H1 (cell line): Measurements from ENCODE around the gene BTBD10. TPM values are rescaled to one million over a fixed set of nuclear protein-coding genes. Genes with fewer than 3 reads are reported as not detected.

Source experiments
- CTCF ChIA-PET: fragments of 300-600 bp; sonication (Branson Sonifier 250); formaldehyde crosslinking; loops from one replicate; lab custom pipeline; 2021; ENCODE audit not compliant: partially characterized antibody; lab: Charles Lee
- POLR2A ChIA-PET: fragments of 300-600 bp; sonication (Branson Sonifier 250); formaldehyde crosslinking; loops from one replicate; lab custom pipeline; 2021; ENCODE audit warnings: inconsistent platforms; ENCODE audit not compliant: partially characterized antibody; lab: Charles Lee
- DNase-seq, 2 experiments: peaks; one replicate each; pipeline versions ENCODE4 v3.0.0 to v3.0.0-alpha.2; 2010 to 2022; ENCODE audit warnings: low spot score in 2 of 2, low read depth in 1 of 2, mixed read lengths in 1 of 2
- FAIRE-seq: peaks from 2 replicates; lab custom pipeline; 2011; peaks lifted over from hg19 to GRCh38; lab: Jason Lieb, UNC
- H2AFZ ChIP-seq: 2 replicates; pipeline ENCODE4 v1.8.1; 2012; ENCODE audit warnings: low read length, inconsistent platforms
- H2AK5ac ChIP-seq: 2 replicates; pipeline ENCODE4 v1.6.1; 2013; ENCODE audit warnings: low read depth, low read length
- H2BK120ac ChIP-seq: replicated peaks from 2 replicates; pipeline ENCODE3; 2013; ENCODE audit warnings: low read depth, low read length, inconsistent platforms
- H2BK12ac ChIP-seq: 2 replicates; pipeline ENCODE4 v1.6.1; 2013; ENCODE audit warnings: low read depth, low read length
- H2BK15ac ChIP-seq: 2 replicates; pipeline ENCODE4 v1.6.1; 2013; ENCODE audit warnings: low read length
- H2BK20ac ChIP-seq: 2 replicates; pipeline ENCODE4 v1.6.1; 2013; ENCODE audit warnings: low read length
- H2BK5ac ChIP-seq: 2 replicates; pipeline ENCODE4 v1.6.1; 2013; ENCODE audit warnings: low read depth, low read length
- H3K14ac ChIP-seq: 2 replicates; pipeline ENCODE4 v1.6.1; 2013; ENCODE audit warnings: inconsistent platforms; ENCODE audit not compliant: insufficient read length
- H3K18ac ChIP-seq: 2 replicates; pipeline ENCODE4 v1.6.1; 2013; ENCODE audit warnings: low read length; ENCODE audit errors: extremely low read depth
- H3K23ac ChIP-seq: 2 replicates; pipeline ENCODE4 v1.6.1; 2013; ENCODE audit warnings: inconsistent platforms; ENCODE audit not compliant: insufficient read length
- H3K23me2 ChIP-seq: 2 replicates; pipeline ENCODE4 v1.6.1; 2013; ENCODE audit warnings: low read depth, low read length
- H3K27ac ChIP-seq: 2 replicates; pipeline ENCODE4 v1.6.1; 2011; ENCODE audit warnings: low read depth, low read length, inconsistent platforms
- H3K27me3 ChIP-seq, 4 experiments: replicated peaks in 1 of 4; 1 replicate in 1 of 4; 2 replicates in 3 of 4; pipeline versions ENCODE4 v1.6.1 to v1.8.1; 2011 to 2013; ENCODE audit warnings: low read length in 3 of 4, mild to moderate bottlenecking in 3 of 4, inconsistent platforms in 2 of 4, mixed read lengths in 2 of 4, moderate library complexity in 1 of 4; ENCODE audit not compliant: control insufficient read depth in 3 of 4, insufficient read depth in 3 of 4; ENCODE audit errors: extremely low read depth in 1 of 4
- H3K36me3 ChIP-seq, 4 experiments: 2 replicates each; pipeline versions ENCODE4 v1.6.1 to v1.8.1; 2011 to 2013; ENCODE audit warnings: mild to moderate bottlenecking in 4 of 4, low read length in 3 of 4, moderate library complexity in 2 of 4, control low read depth in 1 of 4, inconsistent platforms in 1 of 4; ENCODE audit not compliant: insufficient read depth in 4 of 4, control insufficient read depth in 2 of 4
- H3K4ac ChIP-seq: replicated peaks from 2 replicates; pipeline ENCODE3; 2013; ENCODE audit warnings: low read length, low read depth, mixed read lengths, inconsistent platforms; ENCODE audit not compliant: insufficient read length
- H3K4me1 ChIP-seq, 4 experiments: replicated peaks in 1 of 4; 1 replicate in 1 of 4; 2 replicates in 3 of 4; pipeline versions ENCODE4 v1.6.1 to v1.8.1; 2011 to 2013; ENCODE audit warnings: low read length in 3 of 4, inconsistent platforms in 2 of 4, mixed read lengths in 1 of 4; ENCODE audit not compliant: insufficient read depth in 4 of 4, control insufficient read depth in 3 of 4
- H3K4me2 ChIP-seq, 2 experiments: 2 replicates each; pipeline versions ENCODE4 v1.6.1 to v1.8.1; 2011 to 2013; ENCODE audit warnings: low read depth in 2 of 2, low read length in 2 of 2, control low read depth in 1 of 2, inconsistent platforms in 1 of 2, mild to moderate bottlenecking in 1 of 2; ENCODE audit not compliant: insufficient read depth in 1 of 2
- H3K4me3 ChIP-seq, 4 experiments: fragments of 200-600, 300-600 bp in 1 of 4; sonication (generic), shearing (Covaris generic), sonication (Bioruptor Twin) in 1 of 4; 2 replicates each; pipeline versions ENCODE4 v1.5.1 to v1.8.1; 2011 to 2016; ENCODE audit warnings: low read length in 4 of 4, low read depth in 3 of 4, control low read depth in 2 of 4, inconsistent platforms in 2 of 4, mild to moderate bottlenecking in 2 of 4, mixed read lengths in 1 of 4, moderate library complexity in 1 of 4; ENCODE audit not compliant: insufficient read depth in 2 of 4; ENCODE audit errors: extremely low read depth in 1 of 4
- H3K56ac ChIP-seq: replicated peaks from 2 replicates; pipeline ENCODE3; 2013; ENCODE audit warnings: low read depth, mild to moderate bottlenecking, mixed read lengths, low read length, inconsistent platforms; ENCODE audit not compliant: insufficient read length
- H3K79me1 ChIP-seq: 2 replicates; pipeline ENCODE4 v1.6.1; 2013; ENCODE audit warnings: low read depth, low read length, control low read depth
- H3K79me2 ChIP-seq, 2 experiments: 2 replicates each; pipeline versions ENCODE4 v1.6.1 to v1.8.1; 2012 to 2013; ENCODE audit warnings: low read length in 2 of 2, mild to moderate bottlenecking in 2 of 2, inconsistent platforms in 1 of 2; ENCODE audit not compliant: insufficient read depth in 2 of 2, control insufficient read depth in 1 of 2
- H3K9ac ChIP-seq, 4 experiments: replicated peaks in 1 of 4; 1 replicate in 1 of 4; 2 replicates in 3 of 4; pipeline versions ENCODE4 v1.6.1 to v1.8.1; 2011 to 2013; ENCODE audit warnings: low read depth in 3 of 4, low read length in 3 of 4, control low read depth in 2 of 4, mild to moderate bottlenecking in 2 of 4, moderate library complexity in 2 of 4, inconsistent platforms in 1 of 4; ENCODE audit errors: extremely low read depth in 1 of 4
- H3K9me3 ChIP-seq, 2 experiments: 2 replicates each; pipeline versions ENCODE4 v1.6.1 to v1.8.1; 2012 to 2013; ENCODE audit warnings: mild to moderate bottlenecking in 2 of 2, moderate library complexity in 2 of 2, control low read depth in 1 of 2, inconsistent platforms in 1 of 2, low read depth in 1 of 2, low read length in 1 of 2, mixed read lengths in 1 of 2; ENCODE audit not compliant: insufficient read depth in 2 of 2
- H4K20me1 ChIP-seq, 2 experiments: replicated peaks in 1 of 2; 2 replicates each; pipeline versions ENCODE3 to v1.8.1; 2011 to 2013; ENCODE audit warnings: inconsistent platforms in 2 of 2, low read length in 2 of 2, mild to moderate bottlenecking in 1 of 2; ENCODE audit not compliant: insufficient read depth in 2 of 2, control insufficient read depth in 1 of 2
- H4K5ac ChIP-seq: 2 replicates; pipeline ENCODE4 v1.6.1; 2013; ENCODE audit warnings: low read length, low read depth, mixed read lengths, inconsistent platforms; ENCODE audit not compliant: insufficient read length
- H4K8ac ChIP-seq: 2 replicates; pipeline ENCODE4 v1.8.0; 2013; ENCODE audit warnings: mild to moderate bottlenecking, moderate library complexity, low read length, inconsistent platforms; ENCODE audit not compliant: insufficient read depth; ENCODE audit errors: extremely low read depth
- H4K91ac ChIP-seq: replicated peaks from 2 replicates; pipeline ENCODE3; 2013; ENCODE audit warnings: low read length, mixed read lengths, inconsistent platforms; ENCODE audit not compliant: insufficient read length
- BACH1 ChIP-seq: IDR thresholded peaks from 2 replicates; pipeline ENCODE4 v1.6.1; 2012; ENCODE audit warnings: low read length, improper control_type of control experiment
- CBX5 ChIP-seq: fragments of 300-800, 300-1000 bp; sonication (generic); IDR thresholded peaks from 2 replicates; pipeline ENCODE4 v1.7.1; 2016; ENCODE audit warnings: antibody characterized with exemption, low read length, low read depth
- CHD1 ChIP-seq: IDR thresholded peaks from 2 replicates; pipeline ENCODE4 v1.6.1; 2012; ENCODE audit warnings: low read depth, low read length, improper control_type of control experiment
- HDAC2 ChIP-seq, 2 experiments: fragments of 300-600 bp in 1 of 2; sonication (generic) in 1 of 2; IDR thresholded peaks; 2 replicates each; pipeline ENCODE4 v1.6.1; 2011 to 2012; ENCODE audit warnings: low read depth in 2 of 2, low read length in 2 of 2, mild to moderate bottlenecking in 2 of 2, moderate library complexity in 2 of 2, borderline replicate concordance in 1 of 2, inconsistent platforms in 1 of 2
- NRF1 ChIP-seq: IDR thresholded peaks from 2 replicates; pipeline ENCODE4 v1.6.1; 2011; ENCODE audit warnings: mild to moderate bottlenecking, low read depth, low read length, improper control_type of control experiment
- RXRA ChIP-seq: IDR thresholded peaks from 2 replicates; pipeline ENCODE4 v1.6.1; 2011; ENCODE audit warnings: low read depth, mild to moderate bottlenecking, low read length, moderate library complexity; ENCODE audit not compliant: insufficient read depth
- SIX5 ChIP-seq: IDR thresholded peaks from 2 replicates; pipeline ENCODE4 v1.6.1; 2011; ENCODE audit warnings: mild to moderate bottlenecking, low read depth, low read length
- WGBS, 2 experiments: shearing (Covaris generic) in 1 of 2; methylation state at CpG; one replicate each; pipeline versions ENCODE4 v1.1.6 to v1.1.7; 2013 to 2015; ENCODE audit warnings: low lambda C conversion rate in 2 of 2, mixed read lengths in 2 of 2, inconsistent platforms in 1 of 2, low coverage in 1 of 2, missing lambda C conversion rate in 1 of 2; ENCODE audit not compliant: insufficient replicate concordance in 2 of 2, insufficient coverage in 1 of 2, insufficient read length in 1 of 2; ENCODE audit errors: extremely low coverage in 1 of 2, missing lambda C conversion rate in 1 of 2; 5-methylcytosine and 5-hydroxymethylcytosine counted together
- long read RNA-seq, 2 experiments: library from RNA in 1 of 2; library from capped mRNA in 1 of 2; stranded (forward); transcript quantifications; one replicate each; pipeline ENCODE4 v2.0.0, GENCODE V29; 2021; ENCODE audit warnings: inconsistent platforms in 1 of 2
- polyA minus RNA-seq, 3 experiments: library from RNA; depleted of rRNA, polyadenylated mRNA; stranded (reverse); fragments of >200 nt; gene quantifications; 1 replicate in 2 of 3; 2 replicates in 1 of 3; pipeline ENCODE4 v1.2.3, GENCODE V29; 2011
- polyA plus RNA-seq, 7 experiments: library from polyadenylated mRNA; depleted of rRNA in 3 of 7; stranded (reverse) in 5 of 7; unstranded in 2 of 7; fragments of >200 nt in 5 of 7; fragments of 200-250 nt in 2 of 7; gene quantifications; 1 replicate in 5 of 7; 2 replicates in 1 of 7; 4 replicates in 1 of 7; pipeline versions ENCODE4 v1.2.1 to v1.2.3, GENCODE V29; 2011 to 2013; ENCODE audit warnings: missing spikeins in 2 of 7, mixed read lengths in 2 of 7
- total RNA-seq: library from RNA; stranded (reverse); fragmentation: NEBNext Ultra II Directional; extraction: Animal tissue kit (Norgen Biotek cat#: 25700); gene quantifications from 2 replicates; pipeline ENCODE4 v1.2.1, GENCODE V29; 2021

The BTBD10 gene
- total RNA-seq (22.2 TPM in 2 replicates), polyA plus RNA-seq (2011; rRNA removed) (7.8 and 13.8 TPM in 2 replicates), polyA minus RNA-seq (2011; rRNA and poly(A)+ RNA removed) (32.8 and 54.7 TPM in 2 replicates)
- polyA plus RNA-seq (2011; cell fraction: cytosol; rRNA removed) = 17.6 TPM
- polyA plus RNA-seq (2011; cell fraction: nucleus; rRNA removed) = 8.2 TPM
- polyA plus RNA-seq (2012, experiment 1 of 2) = 15.9 to 30.9 TPM (median 19.3 TPM) in 4 replicates
- 1.7 TPM for polyA plus RNA-seq (2012, experiment 2 of 2)
- 14.9 TPM for polyA plus RNA-seq (2013, experiment 1 of 2)
- 14.9 TPM for polyA plus RNA-seq (2013, experiment 2 of 2)
- polyA minus RNA-seq (2011; cell fraction: cytosol; rRNA and poly(A)+ RNA removed) = 14.7 TPM
- 19.5 TPM for polyA minus RNA-seq (2011; cell fraction: nucleus; rRNA and poly(A)+ RNA removed)
- long read RNA-seq, experiment 1, partial matches to known transcripts = 8 of 20 reads
- long read RNA-seq, experiment 1, other reads (novel, unspliced or antisense) = 7 of 20 reads
- long read RNA-seq, experiment 2, transcript BTBD10-201 (9 exons, 2,504 nt) = minor isoform, 8 of 65 reads
- long read RNA-seq, experiment 2, transcript BTBD10-208 (8 exons, 1,662 nt) = major isoform, 29 of 65 reads
- long read RNA-seq, experiment 2, partial matches to known transcripts = 18 of 65 reads
- long read RNA-seq, experiment 2, other reads (novel, unspliced or antisense) = 9 of 65 reads

DNA sequence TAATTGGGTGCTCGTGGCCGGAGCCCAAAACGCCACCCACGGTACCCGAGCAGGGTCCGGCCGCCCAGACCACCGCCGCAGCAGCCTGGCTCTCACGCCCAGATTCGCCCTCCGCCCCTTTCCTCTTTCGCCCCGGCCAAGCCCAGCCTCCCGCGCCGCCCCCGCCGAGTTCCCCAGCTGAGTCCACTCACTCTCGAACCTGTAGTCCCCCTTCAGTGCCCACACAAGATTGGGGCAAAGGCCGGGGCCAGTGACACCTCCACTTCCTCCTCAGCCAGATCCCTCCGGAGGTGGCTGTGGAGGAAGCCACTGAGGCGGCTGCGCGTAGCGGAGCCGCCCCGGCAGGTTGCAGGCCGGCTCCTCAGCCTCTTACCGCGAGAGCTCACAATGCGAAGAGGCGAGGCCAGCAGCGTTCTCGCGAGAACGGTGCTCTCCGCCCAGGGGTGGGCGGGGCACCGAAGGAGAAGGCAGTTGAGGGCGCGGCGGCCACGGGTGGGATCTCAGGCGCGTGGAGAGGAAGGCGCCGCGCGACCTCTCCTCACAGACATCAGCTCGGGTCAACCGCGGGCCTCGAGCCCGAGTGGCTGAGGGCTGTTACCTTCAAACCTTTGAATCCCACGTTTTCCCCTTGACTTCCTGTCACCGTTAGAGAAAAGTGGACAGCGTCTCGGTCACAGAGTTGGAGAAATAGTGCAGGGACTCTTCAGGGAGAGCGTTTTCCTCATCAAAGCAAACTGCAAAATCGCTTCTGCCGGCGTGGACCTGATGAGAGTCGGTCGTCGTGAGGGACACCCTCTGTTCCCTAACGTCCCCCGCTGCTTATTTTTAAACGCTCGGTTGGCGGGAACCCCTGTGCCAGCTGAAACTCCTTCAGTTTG lies at the start of gene BTBD10:
Gene BTBD10, minus strand, starts transcription at position 322 of the 878 bp plus-strand sequence. CDS start 18,098 bp downstream, outside the sequence.
- no peak within 1 kb of the TSS for H3K23ac ChIP-seq
- H2AFZ ChIP-seq = peak within 1 kb of the TSS; percentile 98
- H3K79me2 ChIP-seq = peaks cover 0 to 33% of the 10 kb centered on the region in 2 experiments; a peak in 2 of 4 replicates
- peak within 1 kb of the TSS; percentile 71 to 83 for H3K4me2 ChIP-seq
- H2BK12ac ChIP-seq = no peak within 1 kb of the TSS
- H3K18ac ChIP-seq = peak within 1 kb of the TSS; percentile 80
- no peak within 1 kb of the TSS for H3K27ac ChIP-seq
- no peak within 1 kb of the TSS for H3K14ac ChIP-seq
- no peaks in the 10 kb centered on the region; a peak in 1 of 7 replicates for H3K4me1 ChIP-seq
- H2AK5ac ChIP-seq = no peak within 1 kb of the TSS
- no peaks in the 10 kb centered on the region for H4K20me1 ChIP-seq
- H4K8ac ChIP-seq = peak within 1 kb of the TSS; percentile 94; the same call in 1 of the 2 replicates
- no peak within 1 kb of the TSS for H3K4ac ChIP-seq
- H2BK20ac ChIP-seq = no peak within 1 kb of the TSS
- H3K9ac ChIP-seq = peak within 1 kb of the TSS; percentile 75 to 85 (median 80)
- H3K9me3 ChIP-seq = no peaks in the 10 kb centered on the region
- H4K5ac ChIP-seq = peak within 1 kb of the TSS; percentile 9
- ChIA-PET CTCF (interaction anchor here (1.5 to 1.7 kb wide), 2 partner anchors 56 to 104 kb away, joined by 3 to 4 read pairs; no protein-coding TSS in a partner anchor), POLR2A (interaction anchor here (1.0 kb wide), 1 partner anchor 9 kb away, joined by 3 read pairs; no protein-coding TSS in a partner anchor)
- H2BK120ac ChIP-seq = no peak within 1 kb of the TSS
- H4K91ac ChIP-seq = no peak within 1 kb of the TSS
- H3K23me2 ChIP-seq = peaks cover 5% of the 10 kb centered on the region; the same call in 1 of the 2 replicates
- DNase-seq (peak; percentile 72 to 86), FAIRE-seq (no peak)
- H3K36me3 ChIP-seq = no peaks in the 10 kb centered on the region
- no peaks in the 10 kb centered on the region for H3K79me1 ChIP-seq
- WGBS, 2 experiments = 1% methylated on average over 54 of the region's 71 CpGs; no CpG with 5 or more reads in 1 of the 2 experiments
- peak within 1 kb of the TSS; percentile 83 to 91 (median 90) for H3K4me3 ChIP-seq
- no peaks in the 10 kb centered on the region for H3K27me3 ChIP-seq
- H3K56ac ChIP-seq = peak within 1 kb of the TSS; percentile 78
- H2BK5ac ChIP-seq = peak within 1 kb of the TSS; percentile 3; the same call in 1 of the 2 replicates
- no peak within 1 kb of the TSS for H2BK15ac ChIP-seq
- TF ChIP-seq SIX5 (no peak), CBX5 (no peak), HDAC2 (IDR thresholded peaks at IDR 0.05; ENCODE audit: borderline replicate concordance in 1 of 2, low read depth in 2 of 2, low read length in 2 of 2) (peak in 1 of 2 experiments; percentile 72; a peak in 3 of 4 replicates), NRF1 (no peak), BACH1 (peak; percentile 70; the same call in 1 of the 2 replicates), CHD1 (no peak), RXRA (no peak)
